Raji (cell line): ENCODE measurements around the gene CCM2.

Experiments used
- POLR2A ChIP-seq: IDR thresholded peaks from 2 replicates; pipeline ENCODE4 v1.6.1; 2011; ENCODE audit warnings: low read depth, low read length, control low read depth; ENCODE audit not compliant: insufficient read depth

CCM2 gene

DNA sequence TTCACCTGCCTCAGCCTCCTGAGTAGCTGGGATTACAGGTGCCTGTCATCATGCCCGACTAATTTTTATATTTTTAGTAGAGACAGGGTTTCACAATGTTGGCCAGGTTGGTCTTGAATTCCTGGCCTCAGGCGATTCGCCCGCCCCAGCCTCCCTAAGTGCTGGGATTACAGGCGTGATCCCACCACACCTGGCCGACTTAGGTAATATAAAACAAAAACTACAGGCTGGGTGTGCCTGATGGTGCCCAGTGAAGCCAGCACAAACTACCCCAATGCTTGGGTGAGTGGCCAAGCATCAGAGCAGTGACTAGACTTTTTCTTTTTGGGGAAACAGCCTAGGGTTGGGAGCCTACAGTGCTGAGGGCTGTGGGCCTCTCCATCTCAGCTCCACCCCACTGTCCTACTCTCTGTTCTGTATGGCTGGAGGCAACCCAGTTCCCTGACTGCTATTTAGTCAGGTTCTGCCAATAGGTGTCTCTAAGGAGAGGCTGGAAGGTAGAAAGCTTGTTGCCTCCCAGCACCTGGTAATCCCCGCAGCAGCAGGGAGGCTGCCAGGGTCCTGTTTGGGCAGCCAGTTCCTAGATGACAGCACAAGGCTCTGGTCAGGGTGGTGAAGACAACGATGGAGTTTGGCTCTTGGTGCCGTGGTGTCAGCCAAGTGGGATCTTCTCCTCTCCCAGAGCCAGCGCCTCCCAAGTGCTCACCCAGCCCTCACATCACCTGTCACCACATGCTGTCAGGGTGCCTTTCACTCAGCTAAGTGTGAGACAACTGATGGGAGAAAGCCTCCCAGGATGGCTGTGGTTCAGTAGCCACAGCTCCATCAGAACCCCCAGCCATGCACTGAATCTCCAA is 99.2 kb downstream of the CCM2 start:
- no peak for TF ChIP-seq POLR2A

DNA sequence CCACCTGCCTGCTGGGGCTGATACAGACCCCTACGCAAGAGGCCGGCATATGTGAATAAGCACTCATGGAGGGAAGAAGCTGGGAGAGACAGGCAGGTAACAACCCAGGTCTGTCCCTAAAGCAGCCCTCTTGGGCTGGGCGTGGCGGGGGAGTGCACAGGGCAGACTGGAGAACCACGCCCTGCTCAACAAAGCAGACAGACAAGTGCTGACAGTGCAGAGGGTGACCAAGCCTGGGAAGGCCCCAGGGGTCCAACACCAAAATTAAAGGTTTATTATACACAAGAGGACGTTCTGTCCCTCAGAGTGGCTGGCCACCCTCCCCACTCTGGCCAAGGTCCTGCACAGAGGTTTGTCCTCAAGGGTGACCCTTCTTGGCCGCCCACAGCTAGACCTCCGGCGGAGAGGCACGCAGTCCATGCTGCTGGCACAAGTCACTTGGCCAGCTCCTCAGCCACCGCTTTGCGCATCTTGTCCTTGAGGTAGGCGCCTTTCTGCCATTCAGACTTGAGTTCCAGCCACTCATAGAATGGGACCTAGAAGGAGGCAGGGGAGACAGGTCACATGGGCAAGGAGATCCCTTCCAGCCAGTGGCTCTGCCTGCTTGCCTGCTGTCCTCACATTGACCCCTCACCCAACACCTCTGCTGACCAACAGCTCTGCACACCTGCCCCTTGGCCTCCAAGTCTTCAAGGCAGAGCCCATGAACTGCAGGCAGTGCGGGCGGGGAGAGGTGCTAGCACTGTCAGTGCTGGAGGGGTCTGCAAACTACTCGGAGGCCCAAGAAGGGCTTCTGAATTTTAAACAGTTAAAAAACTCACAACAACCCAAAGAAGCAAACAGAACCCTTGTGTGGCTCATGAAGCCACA is 100.1 kb downstream of the CCM2 start:
- TF ChIP-seq POLR2A, result no peak

- TF ChIP-seq POLR2A, result no peak
These were observed 100.9 kb downstream of the CCM2 start for GRCh38 chr7:45100761-45101480.

DNA sequence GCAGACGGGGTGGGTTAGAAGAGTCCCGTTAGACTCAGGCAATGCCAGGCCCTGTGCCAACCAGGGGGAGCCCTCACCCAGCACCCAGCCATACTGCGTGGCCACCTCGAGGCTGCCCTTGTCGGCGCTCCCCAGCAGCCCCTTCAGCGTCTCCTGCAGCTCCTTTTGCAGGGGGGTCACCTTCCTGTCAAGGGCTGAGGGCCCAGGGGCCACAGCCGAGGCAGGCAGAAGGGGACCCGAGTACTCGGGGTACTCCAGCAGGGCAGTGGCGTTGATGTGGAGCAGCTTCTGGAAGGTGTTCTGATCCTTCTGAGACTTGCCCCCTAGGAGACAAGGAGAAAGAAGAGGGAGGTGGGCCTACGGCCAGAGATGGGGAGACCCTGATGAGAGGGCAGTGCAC is 101.7 kb downstream of the CCM2 start:
- no peak for TF ChIP-seq POLR2A

DNA sequence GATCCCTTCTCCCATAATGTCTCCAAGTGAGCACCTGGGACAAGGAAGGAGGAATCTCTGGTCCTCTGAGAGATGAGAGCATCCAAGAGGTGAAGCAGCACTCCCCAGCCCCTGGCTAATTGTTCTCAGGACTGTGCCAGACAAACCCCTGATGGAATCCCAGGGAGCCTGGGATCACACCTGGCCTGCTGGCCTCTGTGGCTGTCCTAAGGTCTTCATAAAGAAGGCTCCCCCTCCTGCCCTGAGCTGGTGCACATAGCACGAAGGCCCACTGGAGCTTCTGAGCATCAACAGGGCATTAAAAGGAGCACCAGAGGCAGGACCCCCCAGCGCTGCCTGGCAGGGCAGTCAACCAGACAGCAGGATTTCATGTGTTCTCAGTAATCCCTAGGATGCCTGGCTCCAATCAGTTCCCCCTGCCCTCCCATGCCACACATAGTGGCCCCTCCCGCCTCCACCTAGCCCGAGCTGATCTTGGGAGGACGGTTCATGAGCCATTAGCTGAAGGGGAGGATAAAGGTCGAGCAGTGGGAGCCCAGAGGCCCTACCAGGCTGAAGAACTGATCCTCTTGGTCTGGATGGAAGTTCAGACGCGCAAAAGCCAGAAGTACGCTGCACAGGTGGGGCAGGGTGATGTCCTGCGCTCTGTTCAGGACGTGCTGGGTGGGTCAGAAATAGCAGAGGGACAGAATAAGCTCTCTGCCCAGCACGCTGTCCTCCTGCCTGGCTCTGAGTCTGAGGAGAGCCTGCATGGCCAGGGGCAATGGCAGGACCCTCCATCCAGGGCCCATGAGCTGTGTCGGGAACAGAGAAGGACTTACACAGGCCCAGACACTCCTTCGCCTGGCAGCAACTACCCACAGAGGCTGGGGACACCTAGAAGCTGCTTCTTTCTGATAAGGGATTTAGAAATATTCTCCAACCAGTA is 103.0 kb downstream of the CCM2 start:
- TF ChIP-seq POLR2A, result no peak

GRCh38 chr7:45103958-45104843 is 104.2 kb downstream of the CCM2 start:
- TF ChIP-seq POLR2A, result no peak

DNA sequence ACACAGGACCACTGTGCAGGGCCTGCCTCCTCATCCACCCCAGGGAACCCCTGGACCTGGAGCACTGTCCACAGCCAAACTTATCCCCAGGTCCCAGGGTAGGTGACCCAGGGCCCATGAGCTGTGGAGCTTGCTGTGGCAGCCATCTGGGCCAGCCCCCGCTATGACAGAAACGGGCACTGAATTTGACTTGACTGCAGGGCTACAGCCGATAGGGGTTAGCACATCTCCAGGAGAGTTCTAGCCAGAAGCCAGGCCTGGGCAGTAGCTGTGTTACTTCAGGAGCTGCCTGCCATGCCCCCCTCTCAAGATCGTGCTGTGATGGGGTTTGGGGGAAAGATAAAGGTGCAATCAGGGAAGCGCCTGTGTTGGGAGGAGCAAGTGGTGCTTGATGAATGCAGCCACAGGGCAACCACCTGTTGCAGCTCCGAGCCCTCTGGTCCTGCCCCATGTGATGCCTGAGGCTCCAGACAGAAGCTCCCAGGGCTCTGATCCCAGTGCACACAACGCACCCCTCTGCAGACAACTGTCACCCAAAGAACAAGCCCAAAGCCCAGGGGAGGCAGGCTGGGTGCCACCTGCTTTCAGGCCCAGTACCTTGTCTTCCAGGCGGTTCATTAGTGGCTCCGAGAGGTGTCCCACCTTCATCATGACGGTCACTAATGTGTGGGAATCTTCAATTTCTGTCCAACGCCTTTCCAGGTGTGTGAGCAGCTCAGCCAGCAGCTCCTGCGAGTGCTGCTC is 105.0 kb downstream of the CCM2 start:
- TF ChIP-seq POLR2A, result no peak

GRCh38 chr7:45105588-45106188 is 105.7 kb downstream of the CCM2 start:
- TF ChIP-seq POLR2A, result no peak

DNA sequence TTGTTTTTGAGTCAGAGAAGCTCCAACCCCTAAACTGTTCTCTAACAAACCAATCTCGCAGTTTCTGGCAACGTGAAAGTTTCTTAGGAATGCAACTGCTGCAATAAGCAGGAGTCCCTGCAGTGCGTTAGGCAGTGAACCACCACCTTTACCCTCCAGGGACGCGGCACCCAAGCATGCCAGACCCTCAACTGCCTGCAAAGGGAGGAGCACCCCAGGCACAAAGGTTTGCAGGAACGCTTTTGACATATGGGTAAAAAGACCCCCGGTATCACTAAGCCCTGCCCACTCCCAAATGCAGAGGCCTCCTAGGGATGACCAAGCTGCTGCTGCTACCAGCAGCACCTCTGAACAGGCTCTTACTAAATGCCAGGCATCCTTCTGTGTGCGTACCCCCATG is 106.8 kb downstream of the CCM2 start:
- no peak for TF ChIP-seq POLR2A

DNA sequence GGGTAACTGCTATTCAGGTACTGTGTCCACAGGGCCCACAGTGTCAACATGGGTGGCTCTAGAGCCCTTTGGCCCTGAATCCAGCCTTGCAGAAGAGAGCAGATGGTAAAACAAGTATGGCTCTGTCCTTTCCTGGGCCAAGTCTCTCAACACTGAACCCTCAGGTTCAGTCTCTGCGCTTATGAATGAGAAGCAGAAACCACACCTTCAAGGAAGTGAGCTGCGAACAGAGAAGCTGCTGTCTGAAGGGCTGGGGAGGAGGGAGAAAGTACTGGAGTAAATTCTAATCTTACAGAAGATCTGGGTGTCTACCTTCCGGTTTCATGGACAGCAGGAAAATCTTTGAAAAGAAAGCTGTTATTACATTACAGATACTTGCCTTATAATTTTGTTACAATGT is 107.4 kb downstream of the CCM2 start:
- TF ChIP-seq POLR2A, result no peak

GRCh38 chr7:45108863-45109262 is 108.9 kb downstream of the CCM2 start:
- TF ChIP-seq POLR2A, result no peak
